ENCODE results near the gene DNAJB6.
"Not testable (repeated sequence)": the region's sequence is repeated elsewhere in the genome, so short reads cannot be mapped to it uniquely, and the experiment has no call there.

Gene DNAJB6

GRCh38 chr7:157445246-157445955 is 108.6 kb downstream of the DNAJB6 start:
- DNase-seq = no peak

- DNase-seq = no peak
These were observed 109.1 kb downstream of the DNAJB6 start for GRCh38 chr7:157445956-157446295.

- no peak for DNase-seq
These were observed 109.5 kb downstream of the DNAJB6 start for GRCh38 chr7:157446322-157446721.

- not testable (repeated sequence) for DNase-seq
These were observed 117.2 kb downstream of the DNAJB6 start for GRCh38 chr7:157454003-157454402.

- no peak for DNase-seq
These were observed 120.8 kb downstream of the DNAJB6 start for GRCh38 chr7:157457355-157458253.

GRCh38 chr7:157458254-157458633 is 121.4 kb downstream of the DNAJB6 start:
- DNase-seq = no peak

- DNase-seq = no peak
These were observed 123.2 kb downstream of the DNAJB6 start for GRCh38 chr7:157459966-157460365.

- no peak for DNase-seq
These were observed 123.9 kb downstream of the DNAJB6 start for GRCh38 chr7:157460721-157461120.

- DNase-seq = no peak
These were observed 125.0 kb downstream of the DNAJB6 start for GRCh38 chr7:157461573-157462418.

- DNase-seq = no peak
These were observed 125.6 kb downstream of the DNAJB6 start for GRCh38 chr7:157462419-157462771.

- no peak for DNase-seq
These were observed 126.0 kb downstream of the DNAJB6 start for GRCh38 chr7:157462840-157463239.

- no peak for DNase-seq
These were observed 126.4 kb downstream of the DNAJB6 start for GRCh38 chr7:157463245-157463644.

GRCh38 chr7:157464111-157464970 is 127.5 kb downstream of the DNAJB6 start:
- no peak for DNase-seq

GRCh38 chr7:157464971-157465886 is 128.4 kb downstream of the DNAJB6 start:
- DNase-seq = no peak

- no peak for DNase-seq
These were observed 129.4 kb downstream of the DNAJB6 start for GRCh38 chr7:157465891-157466866.

- DNase-seq = no peak
These were observed 130.1 kb downstream of the DNAJB6 start for GRCh38 chr7:157466867-157467261.

Data from fibroblast of skin of right biceps (primary cell).